Measurements from ENCODE around the gene PATE2.

DNA sequence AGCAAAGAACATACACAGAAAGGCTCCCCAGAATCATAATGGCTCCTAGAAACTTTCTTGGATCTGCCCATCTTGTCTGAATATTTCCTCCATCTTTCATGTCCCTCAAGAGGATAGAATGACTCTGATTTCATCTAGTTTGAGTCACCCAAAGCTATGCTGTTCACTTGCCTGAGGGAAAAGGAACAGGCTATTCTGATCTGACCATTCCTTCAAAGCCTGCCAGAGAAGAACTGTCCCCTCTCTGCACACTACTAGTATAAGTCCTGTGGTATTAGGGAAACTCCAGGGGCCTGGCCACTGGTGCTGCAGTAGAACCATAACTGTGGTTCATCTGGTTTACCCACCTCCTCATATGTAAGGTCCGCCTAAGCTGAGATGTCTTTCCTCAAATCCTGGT, 34.9 kb downstream of the PATE2 start:
- TF ChIP-seq, protein P1, sequence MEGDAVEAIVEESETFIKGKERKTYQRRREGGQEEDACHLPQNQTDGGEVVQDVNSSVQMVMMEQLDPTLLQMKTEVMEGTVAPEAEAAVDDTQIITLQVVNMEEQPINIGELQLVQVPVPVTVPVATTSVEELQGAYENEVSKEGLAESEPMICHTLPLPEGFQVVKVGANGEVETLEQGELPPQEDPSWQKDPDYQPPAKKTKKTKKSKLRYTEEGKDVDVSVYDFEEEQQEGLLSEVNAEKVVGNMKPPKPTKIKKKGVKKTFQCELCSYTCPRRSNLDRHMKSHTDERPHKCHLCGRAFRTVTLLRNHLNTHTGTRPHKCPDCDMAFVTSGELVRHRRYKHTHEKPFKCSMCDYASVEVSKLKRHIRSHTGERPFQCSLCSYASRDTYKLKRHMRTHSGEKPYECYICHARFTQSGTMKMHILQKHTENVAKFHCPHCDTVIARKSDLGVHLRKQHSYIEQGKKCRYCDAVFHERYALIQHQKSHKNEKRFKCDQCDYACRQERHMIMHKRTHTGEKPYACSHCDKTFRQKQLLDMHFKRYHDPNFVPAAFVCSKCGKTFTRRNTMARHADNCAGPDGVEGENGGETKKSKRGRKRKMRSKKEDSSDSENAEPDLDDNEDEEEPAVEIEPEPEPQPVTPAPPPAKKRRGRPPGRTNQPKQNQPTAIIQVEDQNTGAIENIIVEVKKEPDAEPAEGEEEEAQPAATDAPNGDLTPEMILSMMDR (IDR thresholded peaks at IDR 0.05): no peak
- TF ChIP-seq POLR2A (IDR thresholded peaks at IDR 0.05) (no peak), EP300 (IDR thresholded peaks at IDR 0.05; ENCODE audit: low read depth) (no peak), POLR2AphosphoS5 (IDR thresholded peaks at IDR 0.05) (no peak)

Measured in transverse colon (tissue), 4 donors.